Suprapubic skin (tissue), 4 donors: Measurements from ENCODE around the gene NUP62. TPM values are rescaled to one million over a fixed set of nuclear protein-coding genes. Genes with fewer than 3 reads are reported as not detected.
A peak's percentile ranks its signal among the peaks of the same experiment; 100 is the strongest.

ENCODE experiments used
- DNase-seq, 2 donors: peaks; one replicate each; pipeline ENCODE4 v3.0.0-alpha.2; 2019; ENCODE audit warnings: low spot score in 2 of 2
- H3K27ac ChIP-seq: fragments of 200-600 bp; sonication (generic); one replicate; pipeline ENCODE4 v1.5.1; 2019
- H3K27me3 ChIP-seq: fragments of 200-600 bp; sonication (generic); one replicate; pipeline ENCODE4 v1.5.1; 2019
- H3K36me3 ChIP-seq: fragments of 200-600 bp; sonication (generic); one replicate; pipeline ENCODE4 v1.5.1; 2019
- H3K4me1 ChIP-seq: fragments of 200-600 bp; sonication (generic); one replicate; pipeline ENCODE4 v1.5.1; 2019
- H3K4me3 ChIP-seq: fragments of 200-600 bp; sonication (generic); one replicate; pipeline ENCODE4 v1.5.1; 2019; ENCODE audit warnings: mild to moderate bottlenecking
- H3K9me3 ChIP-seq: fragments of 200-600 bp; sonication (generic); one replicate; pipeline ENCODE4 v1.5.1; 2019
- EP300 ChIP-seq: sonication (generic); formaldehyde crosslinking; IDR thresholded peaks from one replicate; pipeline ENCODE4 v1.6.1; 2017; ENCODE audit warnings: antibody characterized with exemption
- POLR2A ChIP-seq, 2 donors: fragments of 450-650 bp; IDR thresholded peaks; one replicate each; pipeline ENCODE4 v1.6.1; 2017; ENCODE audit warnings: antibody characterized with exemption in 2 of 2, mild to moderate bottlenecking in 2 of 2, moderate library complexity in 2 of 2
- POLR2AphosphoS5 ChIP-seq, 3 donors: sonication (generic); formaldehyde crosslinking; IDR thresholded peaks; one replicate each; pipeline ENCODE4 v1.6.1; 2017; ENCODE audit warnings: antibody characterized with exemption in 3 of 3
- WGBS: methylation state at CpG from one replicate; pipeline ENCODE4 v1.1.5; 2018; 5-methylcytosine and 5-hydroxymethylcytosine counted together
- total RNA-seq, 4 donors: library from RNA; depleted of rRNA; stranded (reverse); fragments of >200 nt; gene quantifications; one replicate each; pipeline ENCODE4 v1.1.0, GENCODE V29; 2016
- TF ChIP-seq, protein P1 (sequence below), 2 donors: fragments of 200-600 bp in 1 of 2; fragments of 450-650 bp in 1 of 2; sonication (generic) in 1 of 2; IDR thresholded peaks; one replicate each; pipeline ENCODE4 v1.5.1; 2016 to 2019; ENCODE audit warnings: antibody characterized with exemption in 2 of 2, mild to moderate bottlenecking in 1 of 2, moderate library complexity in 1 of 2

Gene NUP62
- total RNA-seq, 4 donors from 2014 or later, result 40.3 to 46.2 (median 44.6) TPM

DNA sequence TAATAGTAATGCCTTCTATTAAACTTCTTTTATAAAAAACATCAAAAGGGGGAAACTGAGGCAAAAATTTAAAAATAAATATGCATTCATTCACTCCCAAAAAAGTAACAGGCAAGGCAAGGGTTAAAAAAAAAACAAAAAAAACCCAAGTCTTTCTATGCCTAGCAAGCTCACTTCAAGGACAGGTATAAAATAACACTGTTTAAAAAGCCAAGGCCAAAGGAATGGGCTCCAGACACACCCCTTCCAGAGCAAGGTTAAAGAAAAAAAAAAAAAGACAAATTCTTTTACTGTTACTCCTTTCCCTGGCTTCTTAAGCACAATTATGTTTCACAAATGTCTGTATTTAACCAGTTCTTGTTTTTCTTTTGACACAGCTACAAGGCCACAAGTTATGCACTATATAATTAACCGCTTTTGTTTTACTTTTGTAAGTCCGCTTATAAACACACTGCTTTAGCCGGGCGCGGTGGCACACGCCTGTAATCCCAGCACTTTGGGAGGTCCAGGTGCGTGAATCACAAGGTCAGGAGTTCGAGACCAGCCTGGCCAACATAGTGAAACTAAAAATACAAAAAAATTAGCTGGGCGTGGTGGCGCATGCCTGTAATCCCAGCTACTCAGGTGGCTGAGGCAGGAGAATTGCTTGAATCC lies 28.1 kb upstream of the NUP62 start:
- 88% methylated on average over 10 of the region's 10 CpGs for WGBS
- Histone ChIP-seq H3K4me1 (peaks cover 17% of the 10 kb centered on the region), H3K4me3 (no peak overlapping the region), H3K9me3 (no peaks in the 10 kb centered on the region), H3K36me3 (no peaks in the 10 kb centered on the region), H3K27me3 (peaks cover 12% of the 10 kb centered on the region), H3K27ac (no peak overlapping the region)
- TF ChIP-seq POLR2AphosphoS5 (IDR thresholded peaks at IDR 0.05), result no peak
- TF ChIP-seq, protein P1, sequence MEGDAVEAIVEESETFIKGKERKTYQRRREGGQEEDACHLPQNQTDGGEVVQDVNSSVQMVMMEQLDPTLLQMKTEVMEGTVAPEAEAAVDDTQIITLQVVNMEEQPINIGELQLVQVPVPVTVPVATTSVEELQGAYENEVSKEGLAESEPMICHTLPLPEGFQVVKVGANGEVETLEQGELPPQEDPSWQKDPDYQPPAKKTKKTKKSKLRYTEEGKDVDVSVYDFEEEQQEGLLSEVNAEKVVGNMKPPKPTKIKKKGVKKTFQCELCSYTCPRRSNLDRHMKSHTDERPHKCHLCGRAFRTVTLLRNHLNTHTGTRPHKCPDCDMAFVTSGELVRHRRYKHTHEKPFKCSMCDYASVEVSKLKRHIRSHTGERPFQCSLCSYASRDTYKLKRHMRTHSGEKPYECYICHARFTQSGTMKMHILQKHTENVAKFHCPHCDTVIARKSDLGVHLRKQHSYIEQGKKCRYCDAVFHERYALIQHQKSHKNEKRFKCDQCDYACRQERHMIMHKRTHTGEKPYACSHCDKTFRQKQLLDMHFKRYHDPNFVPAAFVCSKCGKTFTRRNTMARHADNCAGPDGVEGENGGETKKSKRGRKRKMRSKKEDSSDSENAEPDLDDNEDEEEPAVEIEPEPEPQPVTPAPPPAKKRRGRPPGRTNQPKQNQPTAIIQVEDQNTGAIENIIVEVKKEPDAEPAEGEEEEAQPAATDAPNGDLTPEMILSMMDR (IDR thresholded peaks at IDR 0.05), result no peak
- no peak for TF ChIP-seq EP300
- no peak for TF ChIP-seq POLR2A (IDR thresholded peaks at IDR 0.05)
- DNase-seq, result no peak

DNA sequence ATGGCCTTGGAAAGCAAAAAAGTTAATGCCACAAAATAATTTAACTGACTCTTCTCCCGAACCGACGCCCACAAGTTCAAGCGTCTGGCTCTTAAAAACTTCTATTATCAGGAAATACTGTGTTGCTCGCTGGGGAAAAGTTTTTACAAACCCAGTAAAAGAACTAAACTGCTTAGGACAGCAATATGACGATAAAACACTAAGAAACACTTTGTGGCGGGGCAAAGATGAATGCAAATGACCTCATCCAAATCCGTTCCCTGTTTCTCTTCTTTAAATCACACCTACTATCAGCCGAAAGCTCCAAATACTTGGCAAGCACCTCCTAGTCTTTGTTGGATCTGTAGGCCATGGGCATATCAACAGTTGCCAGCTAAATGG lies 26.8 kb upstream of the NUP62 start:
- WGBS, result 76% methylated on average over 9 of the region's 9 CpGs
- H3K27ac ChIP-seq, result no peak overlapping the region
- TF ChIP-seq POLR2A (IDR thresholded peaks at IDR 0.05), result no peak
- TF ChIP-seq POLR2AphosphoS5 (IDR thresholded peaks at IDR 0.05), result no peak
- TF ChIP-seq EP300, result no peak
- TF ChIP-seq, protein P1 (IDR thresholded peaks at IDR 0.05), result no peak
- peaks cover 17% of the 10 kb centered on the region for H3K4me1 ChIP-seq
- peaks cover 12% of the 10 kb centered on the region for H3K27me3 ChIP-seq
- H3K4me3 ChIP-seq, result no peak overlapping the region
- no peaks in the 10 kb centered on the region for H3K9me3 ChIP-seq
- DNase-seq, result no peak
- H3K36me3 ChIP-seq, result no peaks in the 10 kb centered on the region

DNA sequence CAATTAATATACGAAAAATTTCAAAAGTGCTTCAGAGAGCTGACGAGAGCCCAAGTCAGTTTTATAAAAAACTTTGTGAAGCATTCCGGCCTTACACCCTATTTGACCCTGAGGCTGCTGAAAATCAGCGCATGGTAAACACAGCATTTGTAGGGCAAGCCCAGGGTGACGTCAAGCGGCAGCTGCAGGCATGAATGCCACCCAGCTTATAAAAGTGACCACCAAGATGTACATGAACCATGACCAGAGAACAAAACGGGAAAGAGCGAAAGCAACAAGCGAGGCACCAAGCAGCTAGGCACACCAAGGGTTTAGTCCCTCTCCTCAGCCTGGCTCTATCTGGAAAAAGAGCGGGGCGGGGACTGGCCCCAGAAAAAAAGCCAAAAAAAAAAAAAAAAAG lies 25.6 kb upstream of the NUP62 start:
- Histone ChIP-seq H3K36me3 (no peaks in the 10 kb centered on the region), H3K27me3 (peaks cover 12% of the 10 kb centered on the region), H3K4me3 (no peak overlapping the region), H3K9me3 (no peaks in the 10 kb centered on the region), H3K27ac (no peak overlapping the region), H3K4me1 (peaks cover 17% of the 10 kb centered on the region)
- TF ChIP-seq, protein P1 (IDR thresholded peaks at IDR 0.05), result no peak
- TF ChIP-seq EP300 (no peak), POLR2AphosphoS5 (IDR thresholded peaks at IDR 0.05) (no peak), POLR2A (IDR thresholded peaks at IDR 0.05) (no peak)
- 75% methylated on average over 11 of the region's 11 CpGs for whole genome bisulfite sequencing
- no peak for DNase-seq

DNA sequence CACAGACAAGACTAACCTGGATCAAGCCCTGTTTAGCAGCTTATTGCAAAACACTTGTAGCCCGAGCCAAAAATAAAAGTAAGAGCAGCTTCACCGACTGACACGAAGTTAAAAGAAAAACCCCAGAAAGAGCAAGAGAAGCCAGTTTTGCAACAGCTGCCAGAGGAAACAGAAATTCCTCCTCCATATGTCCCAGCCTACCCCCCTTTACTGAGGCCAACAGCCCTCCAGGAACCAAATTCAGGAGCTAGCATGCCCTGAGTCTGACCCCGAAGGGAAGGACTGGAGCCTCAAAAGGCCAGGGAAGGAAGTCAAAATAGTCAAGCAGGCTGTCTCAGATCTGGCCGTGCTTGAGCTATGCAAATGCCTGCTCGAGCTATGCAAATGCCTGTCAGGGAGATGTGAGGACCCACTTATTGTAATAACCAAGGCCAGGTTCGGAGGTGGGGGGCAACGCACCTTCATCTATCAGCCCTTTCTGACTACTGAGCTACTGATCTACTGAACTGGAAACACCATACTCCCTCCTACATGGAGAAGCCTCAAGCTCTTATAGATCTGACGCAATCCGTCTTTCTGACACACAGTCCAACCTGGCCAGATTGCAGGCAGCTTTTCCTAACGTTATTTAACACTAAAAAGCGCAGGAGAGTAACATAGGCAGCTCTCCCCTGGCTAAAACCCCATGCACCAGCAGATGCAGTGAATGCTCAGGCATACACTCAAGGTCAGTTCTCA lies 25.0 kb upstream of the NUP62 start:
- WGBS, result 17% methylated on average over 12 of the region's 12 CpGs
- Histone ChIP-seq H3K4me3 (no peak overlapping the region), H3K27ac (no peak overlapping the region), H3K27me3 (peaks cover 12% of the 10 kb centered on the region), H3K4me1 (peaks cover 17% of the 10 kb centered on the region), H3K9me3 (no peaks in the 10 kb centered on the region), H3K36me3 (no peaks in the 10 kb centered on the region)
- TF ChIP-seq POLR2A (IDR thresholded peaks at IDR 0.05) (no peak), EP300 (no peak)
- TF ChIP-seq, protein P1 (IDR thresholded peaks at IDR 0.05), result no peak
- peak in 1 of 2 donors; percentile 23 for DNase-seq

DNA sequence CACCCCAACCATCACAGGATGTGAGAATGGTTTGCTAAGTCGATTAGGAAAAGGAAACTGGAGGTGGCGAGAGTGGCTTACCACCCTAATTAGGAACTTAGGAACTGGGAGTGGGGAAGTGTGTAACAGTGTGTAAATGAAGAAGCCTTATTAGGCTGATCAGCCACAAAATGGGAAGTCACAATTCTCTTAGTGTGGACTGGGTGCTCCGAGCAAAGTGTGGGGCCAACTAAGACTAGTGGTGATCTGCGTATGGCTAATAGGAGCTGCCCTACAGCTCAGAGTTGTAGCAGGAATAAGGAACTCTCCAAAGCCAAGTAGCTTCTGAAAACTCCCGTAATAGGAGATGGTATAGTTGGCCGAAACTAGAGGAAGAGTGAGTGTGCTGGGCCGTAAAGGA lies 24.1 kb upstream of the NUP62 start:
- 62% methylated on average over 7 of the region's 7 CpGs for WGBS
- no peak overlapping the region for H3K4me3 ChIP-seq
- peaks cover 8% of the 10 kb centered on the region for H3K27me3 ChIP-seq
- H3K4me1 ChIP-seq, result peaks cover 17% of the 10 kb centered on the region
- H3K9me3 ChIP-seq, result no peaks in the 10 kb centered on the region
- TF ChIP-seq POLR2AphosphoS5 (IDR thresholded peaks at IDR 0.05) (no peak), EP300 (no peak), POLR2A (IDR thresholded peaks at IDR 0.05) (no peak)
- TF ChIP-seq, protein P1 (IDR thresholded peaks at IDR 0.05), result no peak
- no peak overlapping the region for H3K27ac ChIP-seq
- no peaks in the 10 kb centered on the region for H3K36me3 ChIP-seq
- peak in 1 of 2 donors; percentile 32 for DNase-seq
